Spleen (tissue), 11 donors: ENCODE measurements around the gene DNAJC16. TPM values are rescaled to one million over a fixed set of nuclear protein-coding genes. Genes with fewer than 3 reads are reported as not detected.

Experiments used
- DNase-seq: peaks from one replicate; pipeline ENCODE4 v3.0.0-alpha.2; 2020
- H3K27ac ChIP-seq, 8 donors: fragments of 200-600 bp; sonication (generic) in 7 of 8; 1 replicate in 4 of 8; 2 replicates in 4 of 8; pipeline versions ENCODE4 v1.5.0 to v1.8.0; 2016 to 2021; ENCODE audit warnings: inconsistent platforms in 4 of 8, mild to moderate bottlenecking in 4 of 8, moderate library complexity in 1 of 8
- H3K27me3 ChIP-seq, 7 donors: fragments of 200-600 bp; sonication (generic) in 6 of 7; replicated peaks in 1 of 7; 1 replicate in 4 of 7; 2 replicates in 3 of 7; pipeline versions ENCODE4 v1.5.0 to v1.8.0; 2016 to 2021; ENCODE audit warnings: inconsistent platforms in 3 of 7, mild to moderate bottlenecking in 1 of 7
- H3K36me3 ChIP-seq, 6 donors: fragments of 200-600 bp; sonication (generic) in 5 of 6; 1 replicate in 4 of 6; 2 replicates in 2 of 6; pipeline versions ENCODE4 v1.5.0 to v1.8.0; 2016 to 2021; ENCODE audit warnings: inconsistent platforms in 2 of 6
- H3K4me1 ChIP-seq, 6 donors: fragments of 200-600 bp; sonication (generic) in 5 of 6; 1 replicate in 3 of 6; 2 replicates in 3 of 6; pipeline versions ENCODE4 v1.5.0 to v1.8.0; 2016 to 2021; ENCODE audit warnings: inconsistent platforms in 3 of 6
- H3K4me3 ChIP-seq, 8 donors: fragments of 200-600 bp; sonication (generic) in 7 of 8; 1 replicate in 4 of 8; 2 replicates in 4 of 8; pipeline versions ENCODE4 v1.5.0 to v1.8.0; 2016 to 2021; ENCODE audit warnings: inconsistent platforms in 4 of 8, mild to moderate bottlenecking in 4 of 8, moderate library complexity in 2 of 8
- H3K9me3 ChIP-seq, 8 donors: fragments of 200-600 bp; sonication (generic) in 7 of 8; 1 replicate in 4 of 8; 2 replicates in 4 of 8; pipeline versions ENCODE4 v1.5.0 to v1.8.0; 2016 to 2021; ENCODE audit warnings: inconsistent platforms in 4 of 8
- POLR2A ChIP-seq, 3 donors: fragments of 450-650 bp; IDR thresholded peaks; one replicate each; pipeline ENCODE4 v1.5.1; 2017; ENCODE audit warnings: antibody characterized with exemption in 3 of 3, mild to moderate bottlenecking in 1 of 3
- POLR2AphosphoS5 ChIP-seq, 3 donors: sonication (generic); formaldehyde crosslinking; IDR thresholded peaks; one replicate each; pipeline ENCODE4 v1.5.1; 2017; ENCODE audit warnings: antibody characterized with exemption in 3 of 3
- WGBS, 5 donors: extraction: QIAGEN DNeasy Blood & Tissue Kit in 3 of 5; methylation state at CpG; one replicate each; pipeline versions ENCODE4 v1.1.5 to v1.1.7; 2013 to 2018; 5-methylcytosine and 5-hydroxymethylcytosine counted together
- intact Hi-C: fragments of 100-400 bp; cut with DNase I; formaldehyde crosslinking; loops from one replicate; pipeline ENCODE4 v1.15.0; 2023; ENCODE audit warnings: low total_unique reads
- polyA plus RNA-seq, 3 donors: library from polyadenylated mRNA; stranded (reverse); fragments of 200-250 nt; gene quantifications; one replicate each; pipeline ENCODE4 v1.2.1, GENCODE V29; 2013
- total RNA-seq, 7 donors: library from RNA; depleted of rRNA in 3 of 7; stranded (reverse); fragments of >200 nt in 3 of 7; fragmentation: NEBNext Ultra II Directional in 4 of 7; extraction: Animal tissue kit (Norgen Biotek cat#: 25700) in 4 of 7; gene quantifications; one replicate each; pipeline versions ENCODE4 v1.1.0 to v1.2.1, GENCODE V29; 2016 to 2021
- TF ChIP-seq, protein P1 (sequence below), 11 experiments: fragments of 200-600 bp in 7 of 11; fragments of 450-650 bp in 4 of 11; sonication (generic) in 4 of 11; IDR thresholded peaks in 8 of 11; conservative IDR thresholded peaks in 3 of 11; 1 replicate in 7 of 11; 2 replicates in 4 of 11; pipeline versions ENCODE4 v1.4.0 to v1.8.0; 2016 to 2021; ENCODE audit warnings: antibody characterized with exemption in 11 of 11, inconsistent platforms in 4 of 11, mild to moderate bottlenecking in 1 of 11
- donor health status: healthy with polysubstance abuse.
- donor health status: DM: no; HTN: no; CAD: no; lungs with moderate emphysema.
- donor health status: DM: no; HTN: no; CAD: no.
- donor health status: Bipolar disorder and iron deficiency.
- donor health status: healthy.
- donor health status: DM: no; HTN: no; CAD: no.
- donor health status: DM: yes; HTN: yes; CAD: no.

The DNAJC16 gene
- total and polyA plus RNA-seq, 10 donors, result 3.7 to 23.0 (median 18.0) TPM

GRCh38 chr1:15579683-15580047 lies 53.0 kb downstream of the DNAJC16 start:
- H3K4me1 ChIP-seq, result peaks cover 0 to 52% (median 38%) of the 10 kb centered on the region in 6 donors
- TF ChIP-seq, protein P1, sequence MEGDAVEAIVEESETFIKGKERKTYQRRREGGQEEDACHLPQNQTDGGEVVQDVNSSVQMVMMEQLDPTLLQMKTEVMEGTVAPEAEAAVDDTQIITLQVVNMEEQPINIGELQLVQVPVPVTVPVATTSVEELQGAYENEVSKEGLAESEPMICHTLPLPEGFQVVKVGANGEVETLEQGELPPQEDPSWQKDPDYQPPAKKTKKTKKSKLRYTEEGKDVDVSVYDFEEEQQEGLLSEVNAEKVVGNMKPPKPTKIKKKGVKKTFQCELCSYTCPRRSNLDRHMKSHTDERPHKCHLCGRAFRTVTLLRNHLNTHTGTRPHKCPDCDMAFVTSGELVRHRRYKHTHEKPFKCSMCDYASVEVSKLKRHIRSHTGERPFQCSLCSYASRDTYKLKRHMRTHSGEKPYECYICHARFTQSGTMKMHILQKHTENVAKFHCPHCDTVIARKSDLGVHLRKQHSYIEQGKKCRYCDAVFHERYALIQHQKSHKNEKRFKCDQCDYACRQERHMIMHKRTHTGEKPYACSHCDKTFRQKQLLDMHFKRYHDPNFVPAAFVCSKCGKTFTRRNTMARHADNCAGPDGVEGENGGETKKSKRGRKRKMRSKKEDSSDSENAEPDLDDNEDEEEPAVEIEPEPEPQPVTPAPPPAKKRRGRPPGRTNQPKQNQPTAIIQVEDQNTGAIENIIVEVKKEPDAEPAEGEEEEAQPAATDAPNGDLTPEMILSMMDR (IDR thresholded peaks at IDR 0.05 in 8 of 11, conservative IDR thresholded peaks at IDR 0.05 in 3 of 11), result no peak
- no peak for TF ChIP-seq POLR2AphosphoS5 (IDR thresholded peaks at IDR 0.05)
- no peak for TF ChIP-seq POLR2A (IDR thresholded peaks at IDR 0.05)
- H3K27me3 ChIP-seq, result peaks cover 0 to 3% (median 0%) of the 10 kb centered on the region in 7 donors
- intact Hi-C loops, result no loop called here
- no peak for DNase-seq
- H3K36me3 ChIP-seq, result peaks cover 0 to 8% (median 6%) of the 10 kb centered on the region in 6 donors
- H3K9me3 ChIP-seq, result no peaks in the 10 kb centered on the region
- H3K27ac ChIP-seq, result peak overlapping the region; percentile 60 to 89 (median 84)
- no peak overlapping the region for H3K4me3 ChIP-seq

DNA sequence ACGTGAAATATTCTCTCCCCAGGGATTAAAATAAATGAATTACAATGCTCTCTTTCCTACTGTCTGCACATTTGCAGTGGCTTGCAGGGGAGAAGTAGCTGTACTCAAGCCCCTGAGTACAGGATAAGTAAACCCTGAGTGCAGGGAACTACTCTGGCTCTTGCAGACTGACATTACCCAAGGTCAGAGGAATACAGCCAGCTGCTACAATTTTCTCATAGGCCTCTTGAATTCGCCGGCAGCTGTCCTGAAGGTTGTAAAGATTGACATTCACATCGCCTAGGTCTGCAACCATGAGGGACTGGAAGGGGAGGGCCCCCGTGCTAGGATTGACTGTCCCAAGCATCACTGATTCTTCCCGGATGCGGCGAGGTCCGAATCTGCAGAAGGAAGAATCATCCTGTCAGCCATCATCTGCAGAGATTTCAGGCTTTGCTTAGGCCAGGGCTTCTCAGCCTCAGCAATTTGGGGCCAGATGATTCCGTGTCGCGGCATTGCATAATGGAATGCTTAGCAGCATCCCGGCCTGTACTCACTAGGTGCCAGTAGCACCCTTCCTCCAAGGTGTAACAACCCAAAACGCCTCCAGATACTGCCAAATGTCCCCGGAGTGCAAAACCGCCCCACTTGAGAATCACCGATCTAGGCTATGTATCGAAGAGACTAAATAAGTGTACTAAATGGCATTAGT lies 56.5 kb downstream of the DNAJC16 start:
- intact Hi-C loops, result no loop called here
- Histone ChIP-seq H3K9me3 (no peaks in the 10 kb centered on the region), H3K27ac (no peak overlapping the region), H3K4me1 (peaks cover 0 to 50% (median 37%) of the 10 kb centered on the region in 6 donors), H3K27me3 (peaks cover 0 to 6% (median 0%) of the 10 kb centered on the region in 7 donors), H3K4me3 (no peak overlapping the region), H3K36me3 (peaks cover 0 to 9% (median 0%) of the 10 kb centered on the region in 6 donors)
- TF ChIP-seq, protein P1 (IDR thresholded peaks at IDR 0.05 in 8 of 11, conservative IDR thresholded peaks at IDR 0.05 in 3 of 11), result no peak
- TF ChIP-seq POLR2AphosphoS5 (IDR thresholded peaks at IDR 0.05) (no peak), POLR2A (IDR thresholded peaks at IDR 0.05) (no peak)
- DNase-seq, result no peak
- 91 to 97% (median 94%) methylated on average over 18 of the region's 18 CpGs for WGBS, 5 donors

DNA sequence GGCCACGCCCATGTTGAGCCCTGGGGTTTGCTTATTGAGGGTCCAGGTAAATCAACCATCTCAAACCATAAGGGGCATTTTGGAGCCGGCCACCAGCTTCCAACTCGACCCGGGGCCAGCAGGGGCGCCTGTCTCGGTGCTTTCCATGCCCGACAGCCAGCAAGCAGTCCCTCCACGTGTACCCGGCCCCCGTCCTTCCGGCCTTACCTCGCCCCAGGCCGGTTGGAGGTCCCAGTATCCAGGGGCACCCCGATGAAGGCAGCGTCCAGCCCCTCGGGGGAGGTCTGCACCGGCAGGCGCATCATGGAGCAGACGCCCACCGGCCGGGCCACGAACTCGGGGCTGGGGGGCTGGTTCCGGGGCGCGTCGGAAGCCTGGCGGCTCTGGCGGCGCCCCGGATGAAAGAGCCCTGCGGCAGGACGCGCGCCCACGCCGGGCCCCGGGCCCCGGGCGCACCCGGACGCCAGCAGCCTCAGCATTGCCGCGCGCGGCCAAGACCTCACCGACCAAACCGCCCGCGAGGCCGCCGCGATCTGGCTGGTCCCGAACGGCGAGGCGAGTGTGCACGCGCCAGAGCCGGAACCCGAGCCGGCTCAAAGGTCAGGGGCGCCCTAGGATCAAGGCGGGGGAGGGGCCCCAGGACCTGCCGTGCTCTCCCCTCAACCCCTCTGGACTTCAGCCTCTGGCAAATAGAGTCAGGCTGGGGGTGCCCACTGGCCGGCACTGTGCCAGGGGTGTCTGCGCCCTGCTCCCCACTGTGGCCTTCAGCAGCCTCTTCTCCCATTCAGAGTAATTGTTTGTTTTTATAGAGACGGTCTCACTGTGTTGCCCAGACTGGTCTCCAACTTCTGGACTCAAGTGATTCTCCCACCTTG lies 58.1 kb downstream of the DNAJC16 start, which contains the start of gene AGMAT:
Gene AGMAT, minus strand, starts transcription at position 563 of the 875 bp plus-strand sequence. Its CDS starts 84 bp downstream, at position 479.
- WGBS, 5 donors, result 2 to 6% (median 4%) methylated on average over 19 to 68 of the region's 68 CpGs
- Histone ChIP-seq H3K4me1 (peaks cover 0 to 34% (median 22%) of the 10 kb centered on the region in 6 donors), H3K9me3 (no peaks in the 10 kb centered on the region), H3K4me3 (peak within 1 kb of the TSS; percentile 35 to 74 (median 52)), H3K36me3 (peaks cover 0 to 18% (median 0%) of the 10 kb centered on the region in 6 donors), H3K27me3 (peaks cover 0 to 6% (median 0%) of the 10 kb centered on the region in 7 donors), H3K27ac (peak within 1 kb of the TSS; percentile 16 to 82 (median 49))
- TF ChIP-seq, protein P1 (IDR thresholded peaks at IDR 0.05 in 8 of 11, conservative IDR thresholded peaks at IDR 0.05 in 3 of 11), result peak in 7 of 11 experiments; percentile 5 to 48 (median 31)
- TF ChIP-seq POLR2AphosphoS5 (IDR thresholded peaks at IDR 0.05) (peak in 2 of 3 donors; percentile 54 to 56), POLR2A (IDR thresholded peaks at IDR 0.05) (no peak)
- intact Hi-C loops, result no loop called here
- peak; percentile 90 for DNase-seq
